SK-N-SH (cell line): ENCODE data around the gene EHD3. TPM values are rescaled to one million over a fixed set of nuclear protein-coding genes. Genes with fewer than 3 reads are reported as not detected.

Source experiments
- CTCF ChIA-PET: fragments of 300-600, 350-600 bp; formaldehyde crosslinking; extraction: SDS; loops from one replicate; lab custom pipeline; 2021; lab: Yijun Ruan, JAX
- POLR2A ChIA-PET: fragments of 350-600 bp; sonication (Branson Sonifier 250); formaldehyde crosslinking; extraction: SDS; loops from one replicate; lab custom pipeline; 2020; ENCODE audit warnings: antibody characterized with exemption, inconsistent platforms; lab: Yijun Ruan, JAX
- DNase-seq: peaks from one replicate; pipeline ENCODE4 v3.0.0; 2012
- H2AFZ ChIP-seq: fragments of 200-600 bp; sonication (generic); 2 replicates; pipeline ENCODE4 v1.8.1; 2016; ENCODE audit warnings: antibody characterized with exemption, mild to moderate bottlenecking, low read depth
- H3F3A ChIP-seq: fragments of 200-600 bp; sonication (generic); replicated peaks from 2 replicates; pipeline ENCODE3; 2016; ENCODE audit warnings: antibody characterized with exemption, mild to moderate bottlenecking; ENCODE audit not compliant: insufficient read depth
- H3K27ac ChIP-seq, 2 experiments: fragments of 200-500 bp in 1 of 2; fragments of 200-600 bp in 1 of 2; sonication (Bioruptor generic) in 1 of 2; sonication (generic), shearing (Covaris generic) in 1 of 2; 2 replicates each; pipeline versions ENCODE4 v1.5.1 to v1.6.1; 2014 to 2016; ENCODE audit warnings: low read depth in 2 of 2, inconsistent platforms in 1 of 2, low read length in 1 of 2, mild to moderate bottlenecking in 1 of 2, mixed read lengths in 1 of 2
- H3K27me3 ChIP-seq: fragments of 200-600 bp; sonication (generic), shearing (Covaris generic); 2 replicates; pipeline ENCODE4 v1.6.1; 2016; ENCODE audit warnings: mixed run types; ENCODE audit not compliant: insufficient read depth
- H3K36me3 ChIP-seq, 2 experiments: fragments of 200-500 bp in 1 of 2; fragments of 200-600 bp in 1 of 2; sonication (Bioruptor generic) in 1 of 2; sonication (generic) in 1 of 2; replicated peaks in 1 of 2; 2 replicates each; pipeline versions ENCODE3 to v1.5.1; 2014 to 2016; ENCODE audit warnings: low read length in 1 of 2, mild to moderate bottlenecking in 1 of 2; ENCODE audit not compliant: insufficient read depth in 2 of 2, control insufficient read depth in 1 of 2
- H3K4me1 ChIP-seq, 2 experiments: fragments of 200-500 bp in 1 of 2; fragments of 200-600 bp in 1 of 2; sonication (Bioruptor generic) in 1 of 2; sonication (generic), shearing (Covaris generic) in 1 of 2; 2 replicates each; pipeline versions ENCODE4 v1.5.1 to v1.6.1; 2014 to 2016; ENCODE audit warnings: low read depth in 1 of 2, low read length in 1 of 2, mixed run types in 1 of 2; ENCODE audit not compliant: insufficient read depth in 2 of 2, control insufficient read depth in 1 of 2
- H3K4me2 ChIP-seq: fragments of 200-600 bp; sonication (generic), shearing (Covaris generic); 2 replicates; pipeline ENCODE4 v1.6.1; 2017; ENCODE audit warnings: mixed run types
- H3K4me3 ChIP-seq, 2 experiments: fragments of 200-500 bp in 1 of 2; fragments of 200-600 bp in 1 of 2; sonication (Bioruptor generic) in 1 of 2; sonication (generic), shearing (Covaris generic) in 1 of 2; 2 replicates each; pipeline versions ENCODE4 v1.5.1 to v1.8.1; 2014 to 2016; ENCODE audit warnings: low read depth in 2 of 2, inconsistent platforms in 1 of 2, low read length in 1 of 2, mild to moderate bottlenecking in 1 of 2, mixed read lengths in 1 of 2, moderate library complexity in 1 of 2
- H3K79me2 ChIP-seq: fragments of 200-600 bp; sonication (generic); 2 replicates; pipeline ENCODE4 v1.8.1; 2017; ENCODE audit warnings: mild to moderate bottlenecking; ENCODE audit not compliant: insufficient read depth
- H3K9ac ChIP-seq: fragments of 200-600 bp; sonication (generic); 2 replicates; pipeline ENCODE4 v1.6.1; 2017; ENCODE audit warnings: mixed run types
- H3K9me2 ChIP-seq: fragments of 200-600 bp; sonication (generic); 2 replicates; pipeline ENCODE4 v1.6.1; 2017; ENCODE audit warnings: mixed run types
- H3K9me3 ChIP-seq: fragments of 200-600 bp; sonication (generic); 2 replicates; pipeline ENCODE4 v1.6.1; 2017; ENCODE audit warnings: mixed run types, mild to moderate bottlenecking, moderate library complexity
- H4K20me1 ChIP-seq: fragments of 200-600 bp; sonication (generic); 2 replicates; pipeline ENCODE4 v1.6.1; 2017; ENCODE audit warnings: mild to moderate bottlenecking, mixed run types; ENCODE audit not compliant: insufficient read depth
- CHD2 ChIP-seq: fragments of 150-350 bp; IDR thresholded peaks from 2 replicates; pipeline ENCODE4 v1.6.1; 2018; ENCODE audit warnings: low read length; ENCODE audit not compliant: partially characterized antibody
- ELF1 ChIP-seq: IDR thresholded peaks from 2 replicates; pipeline ENCODE4 v1.4.0; 2012
- EZH2phosphoT487 ChIP-seq: fragments of 200-600 bp; sonication (generic); IDR thresholded peaks from 2 replicates; pipeline ENCODE4 v1.6.1; 2017; ENCODE audit warnings: low read depth, mixed run types, mild to moderate bottlenecking, antibody characterized with exemption, moderate library complexity, borderline replicate concordance
- MEF2A ChIP-seq: IDR thresholded peaks from 2 replicates; pipeline ENCODE4 v1.4.0; 2012; ENCODE audit warnings: low read depth, borderline replicate concordance
- NFIC ChIP-seq: IDR thresholded peaks from 2 replicates; pipeline ENCODE4 v1.4.0; 2012; ENCODE audit warnings: borderline replicate concordance
- PBX3 ChIP-seq: IDR thresholded peaks from 2 replicates; pipeline ENCODE4; 2012
- RXRA ChIP-seq: IDR thresholded peaks from 2 replicates; pipeline ENCODE4 v1.4.0; 2012; ENCODE audit warnings: low read depth, mild to moderate bottlenecking, borderline replicate concordance
- WGBS: methylation state at CpG from one replicate; pipeline ENCODE4 v1.1.6; 2017; ENCODE audit warnings: low lambda C conversion rate; 5-methylcytosine and 5-hydroxymethylcytosine counted together
- polyA plus RNA-seq, 3 experiments: library from polyadenylated mRNA; depleted of rRNA; stranded (reverse); fragments of >200 nt; gene quantifications; 2 replicates each; pipeline ENCODE4 v1.2.3, GENCODE V29; 2012

EHD3 gene
- polyA plus RNA-seq, 1 of the 3 experiments (the other 2 are of a cell fraction) = 45.4 TPM

GRCh38 chr2:31237348-31238017 lies 3.5 kb downstream of the EHD3 start (continued):
- TF ChIP-seq PBX3 = no peak
- no peak for TF ChIP-seq NFIC
- no peak for TF ChIP-seq ELF1

GRCh38 chr2:31238126-31238905 lies 4.4 kb downstream of the EHD3 start:
- 78% methylated on average over 10 of the region's 10 CpGs for WGBS

GRCh38 chr2:31238906-31239592 lies 5.1 kb downstream of the EHD3 start:
- peaks cover 54% of the 10 kb centered on the region for H3K79me2 ChIP-seq
- no peaks in the 10 kb centered on the region for H3F3A ChIP-seq
- peak overlapping the region; percentile 45; the same call in 1 of the 2 replicates for H3K4me2 ChIP-seq
- H4K20me1 ChIP-seq = peaks cover 64% of the 10 kb centered on the region
- ChIA-PET CTCF (interaction anchor here (0.7 to 12.4 kb wide), 5 partner anchors 10 to 528 kb away, joined by 3 to 185 read pairs (median 3); no protein-coding TSS in a partner anchor), POLR2A (no interaction called here)
- no peaks in the 10 kb centered on the region for H3K27me3 ChIP-seq
- no peak overlapping the region for H3K9ac ChIP-seq
- peaks cover 20 to 55% of the 10 kb centered on the region in 2 experiments; a peak in 3 of 4 replicates for H3K4me1 ChIP-seq
- no peak overlapping the region for H2AFZ ChIP-seq
- peak overlapping the region in 1 of 2 experiments; percentile 13; a peak in 1 of 4 replicates for H3K27ac ChIP-seq
- DNase-seq = no peak
- TF ChIP-seq RXRA (no peak), EZH2phosphoT487 (no peak)
- 86% methylated on average over 13 of the region's 13 CpGs for WGBS
- peaks cover 6 to 10% of the 10 kb centered on the region in 2 experiments for H3K36me3 ChIP-seq
- no peaks in the 10 kb centered on the region for H3K9me2 ChIP-seq
- H3K9me3 ChIP-seq = no peaks in the 10 kb centered on the region
- no peak overlapping the region for H3K4me3 ChIP-seq

More at GRCh38 chr2:31238126-31238905, 4.4 kb downstream of the EHD3 start:
- DNase-seq = no peak
- Histone ChIP-seq H3K4me3 (no peak overlapping the region; a peak in 1 of 4 replicates), H3K4me1 (peaks cover 20 to 58% of the 10 kb centered on the region in 2 experiments; a peak in 3 of 4 replicates), H2AFZ (no peak overlapping the region), H3K9me3 (no peaks in the 10 kb centered on the region), H3K36me3 (peaks cover 5 to 10% of the 10 kb centered on the region in 2 experiments), H4K20me1 (peaks cover 61% of the 10 kb centered on the region), H3K79me2 (peaks cover 54% of the 10 kb centered on the region), H3F3A (no peaks in the 10 kb centered on the region), H3K27me3 (no peaks in the 10 kb centered on the region), H3K9me2 (no peaks in the 10 kb centered on the region), H3K27ac (peak overlapping the region; percentile 13 to 21; a peak in 3 of 4 replicates), H3K4me2 (peak overlapping the region; percentile 45; the same call in 1 of the 2 replicates), H3K9ac (0 out of 2 replicates have a peak overlapping the region, but pooled peaks have one; percentile 3)
- ChIA-PET CTCF (interaction anchor here (0.7 to 12.4 kb wide), 4 partner anchors 43 to 527 kb away, joined by 3 to 185 read pairs (median 4); no protein-coding TSS in a partner anchor), POLR2A (no interaction called here)
- TF ChIP-seq MEF2A (no peak), CHD2 (no peak)
